GM21576 (cell line): ENCODE results near the gene DNAJB13.
A peak's percentile ranks its signal among the peaks of the same experiment; 100 is the strongest.
"Not testable (repeated sequence)": the region's sequence is repeated elsewhere in the genome, so short reads cannot be mapped to it uniquely, and the experiment has no call there.

ENCODE experiments used
- ATAC-seq: cut with Tn5 transposase; IDR thresholded peaks from one replicate; pipeline ENCODE4 v1.9.1; 2021; ENCODE audit warnings: mild to moderate bottlenecking, moderate library complexity; ENCODE audit not compliant: unreplicated experiment

The DNAJB13 gene

GRCh38 chr11:73976451-73977151, 25.8 kb downstream of the DNAJB13 start:
- ATAC-seq = no peak

GRCh38 chr11:73977856-73978519, 27.2 kb downstream of the DNAJB13 start:
- ATAC-seq = no peak

GRCh38 chr11:73978576-73979086, 27.8 kb downstream of the DNAJB13 start:
- ATAC-seq = no peak

GRCh38 chr11:73980001-73980961, 29.5 kb downstream of the DNAJB13 start:
- ATAC-seq = peak; percentile 49

- no peak for ATAC-seq
Observed at GRCh38 chr11:73981051-73981805, 30.4 kb downstream of the DNAJB13 start.

GRCh38 chr11:73982595-73982989, 31.8 kb downstream of the DNAJB13 start, which contains the start of gene UCP2:
UCP2 (minus strand) TSS chr11:73982843; CDS start chr11:73978378, 4,465 bp downstream.
- peak; percentile 37 for ATAC-seq

GRCh38 chr11:73982990-73983740, 32.3 kb downstream of the DNAJB13 start:
- peak; percentile 71 for ATAC-seq

GRCh38 chr11:73983741-73984538, 33.1 kb downstream of the DNAJB13 start:
- no peak for ATAC-seq

GRCh38 chr11:73985661-73986060, 34.8 kb downstream of the DNAJB13 start:
- ATAC-seq = not testable (repeated sequence)

GRCh38 chr11:73988227-73988626, 37.4 kb downstream of the DNAJB13 start:
- ATAC-seq = no peak

- no peak for ATAC-seq
Observed at GRCh38 chr11:73989156-73989555, 38.3 kb downstream of the DNAJB13 start.

- ATAC-seq = no peak
Observed at GRCh38 chr11:73990730-73991129, 39.9 kb downstream of the DNAJB13 start.

GRCh38 chr11:73991471-73992006, 40.7 kb downstream of the DNAJB13 start:
- ATAC-seq = no peak

- ATAC-seq = no peak
Observed at GRCh38 chr11:73995247-73995646, 44.4 kb downstream of the DNAJB13 start.

- no peak for ATAC-seq
Observed at GRCh38 chr11:73995731-73996130, 44.9 kb downstream of the DNAJB13 start.

GRCh38 chr11:73996161-73996747, 45.4 kb downstream of the DNAJB13 start:
- ATAC-seq = no peak

GRCh38 chr11:73997120-73997770, 46.4 kb downstream of the DNAJB13 start:
- ATAC-seq = no peak
